ENCODE measurements around the gene SLC22A23.

- TF ChIP-seq CTCF (IDR thresholded peaks at IDR 0.05; ENCODE audit: borderline replicate concordance, extremely low read depth, low read length, poor library complexity, severe bottlenecking) (no peak), EZH2 (IDR thresholded peaks at IDR 0.05; ENCODE audit: borderline replicate concordance, low read depth, low read length, severe bottlenecking) (no peak)
These were observed 63.7 kb downstream of the SLC22A23 start for GRCh38 chr6:3392930-3393835.

All from DND-41 (cell line).